NCI-H1048 (cell line): ENCODE measurements around the gene SKAP1.

Experiments used
- DNase-seq: peaks from one replicate; lab custom pipeline; 2025; lab: John Stamatoyannopoulos, UW

SKAP1 gene

GRCh38 chr17:48173191-48173984 is 256.6 kb downstream of the SKAP1 start:
- no peak for DNase-seq

DNA sequence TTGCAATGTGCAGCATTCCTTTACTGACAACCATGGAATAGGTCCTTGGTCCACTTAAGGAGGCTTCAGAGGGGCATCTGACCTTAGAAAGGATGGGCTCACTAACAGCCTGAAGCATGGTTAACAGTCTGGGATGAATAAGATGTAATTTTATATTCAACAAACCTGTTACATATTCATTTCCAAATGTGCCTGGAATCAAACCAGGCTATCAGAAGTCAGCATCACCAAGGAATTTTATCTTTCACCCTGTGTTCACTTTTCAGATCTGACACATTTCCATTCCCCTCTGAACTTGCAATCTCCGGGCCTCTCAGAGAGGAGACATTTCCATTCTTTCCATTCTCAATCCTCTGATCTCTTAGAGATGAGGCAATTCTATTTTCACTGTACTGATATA is 260.1 kb downstream of the SKAP1 start:
- DNase-seq = no peak

DNA sequence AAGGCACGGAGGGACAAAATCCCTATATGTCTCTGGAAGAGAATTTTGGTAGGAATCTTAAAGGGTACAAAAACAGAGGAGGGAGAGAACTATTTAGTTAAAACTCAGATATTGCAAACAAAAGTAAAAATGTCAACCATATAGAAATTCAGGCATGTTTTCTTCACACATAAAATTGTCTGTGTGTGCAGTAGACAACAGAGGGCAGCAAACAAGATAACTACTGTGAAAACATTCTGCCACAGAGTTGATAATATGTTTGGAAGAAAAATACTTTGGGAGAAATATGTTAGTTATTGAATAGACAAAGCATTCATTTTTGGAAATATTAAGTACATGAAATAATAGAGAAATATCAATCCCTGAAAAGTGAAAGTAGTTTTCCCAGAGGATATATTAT is 266.2 kb downstream of the SKAP1 start:
- no peak for DNase-seq

- DNase-seq = no peak
These were observed 267.0 kb downstream of the SKAP1 start for GRCh38 chr17:48162946-48163506.

DNA sequence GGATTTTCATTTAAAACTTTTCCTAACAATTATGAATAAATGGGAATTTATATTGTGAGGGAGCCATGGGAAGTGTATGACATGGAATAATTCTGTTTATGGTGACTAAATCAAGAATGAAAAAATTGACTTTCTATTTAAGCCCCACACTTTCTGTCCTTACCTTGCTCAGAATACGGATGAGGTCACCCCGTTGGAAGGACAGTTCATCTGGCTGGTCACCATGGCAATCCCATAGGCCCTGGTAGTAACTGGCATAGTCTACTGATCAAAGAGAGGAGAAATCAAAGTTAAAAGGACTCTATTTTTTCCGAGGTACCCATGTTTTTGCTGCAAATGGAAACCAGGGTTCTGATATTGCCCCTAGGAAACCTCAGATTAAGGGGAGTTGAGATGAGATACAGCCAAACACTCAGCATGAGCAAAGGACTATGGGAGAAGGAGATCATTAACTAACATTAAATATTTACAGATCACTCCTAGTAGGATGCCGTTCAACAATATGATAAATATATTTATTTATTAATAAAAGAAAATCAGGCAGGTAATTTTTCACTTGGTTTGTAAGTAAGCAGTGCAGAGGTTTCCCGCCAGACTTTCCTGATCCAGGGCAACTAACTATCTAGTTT is 267.6 kb downstream of the SKAP1 start:
- DNase-seq = no peak

DNA sequence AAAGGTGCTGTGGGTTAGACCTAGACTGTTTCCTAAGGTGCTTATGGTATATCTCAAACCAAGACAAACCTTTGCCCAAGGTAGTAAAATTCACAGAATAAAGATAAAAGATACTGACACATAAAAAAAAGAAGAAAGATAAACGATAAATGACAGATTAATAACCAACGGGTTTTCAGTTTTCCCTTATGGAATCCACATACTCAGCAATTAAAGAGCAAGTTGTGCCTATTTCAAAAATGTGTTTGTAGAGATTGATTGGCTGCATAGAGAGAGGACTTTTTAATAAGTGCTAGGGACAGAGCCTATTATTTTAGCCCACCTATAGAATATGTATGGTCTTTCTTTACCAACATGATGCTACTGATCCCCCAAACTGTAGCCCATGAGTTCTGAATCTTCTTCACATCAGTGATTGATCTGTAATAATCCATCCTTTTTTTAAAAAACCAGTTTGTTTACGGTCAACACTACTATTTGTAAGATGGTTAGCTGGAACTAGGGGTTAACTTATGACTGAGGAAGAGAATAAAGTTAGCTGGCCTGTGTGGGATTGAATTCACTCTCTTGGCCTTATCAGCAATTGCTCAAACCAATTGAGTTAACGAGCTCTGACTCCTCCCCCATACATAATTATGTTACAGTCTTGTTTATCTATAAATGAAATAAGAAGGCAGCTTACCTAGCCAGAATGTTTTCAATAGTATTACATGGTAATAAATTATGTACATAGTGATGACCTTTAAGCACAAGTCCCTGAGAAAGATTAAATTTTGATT is 268.7 kb downstream of the SKAP1 start:
- DNase-seq = no peak

DNA sequence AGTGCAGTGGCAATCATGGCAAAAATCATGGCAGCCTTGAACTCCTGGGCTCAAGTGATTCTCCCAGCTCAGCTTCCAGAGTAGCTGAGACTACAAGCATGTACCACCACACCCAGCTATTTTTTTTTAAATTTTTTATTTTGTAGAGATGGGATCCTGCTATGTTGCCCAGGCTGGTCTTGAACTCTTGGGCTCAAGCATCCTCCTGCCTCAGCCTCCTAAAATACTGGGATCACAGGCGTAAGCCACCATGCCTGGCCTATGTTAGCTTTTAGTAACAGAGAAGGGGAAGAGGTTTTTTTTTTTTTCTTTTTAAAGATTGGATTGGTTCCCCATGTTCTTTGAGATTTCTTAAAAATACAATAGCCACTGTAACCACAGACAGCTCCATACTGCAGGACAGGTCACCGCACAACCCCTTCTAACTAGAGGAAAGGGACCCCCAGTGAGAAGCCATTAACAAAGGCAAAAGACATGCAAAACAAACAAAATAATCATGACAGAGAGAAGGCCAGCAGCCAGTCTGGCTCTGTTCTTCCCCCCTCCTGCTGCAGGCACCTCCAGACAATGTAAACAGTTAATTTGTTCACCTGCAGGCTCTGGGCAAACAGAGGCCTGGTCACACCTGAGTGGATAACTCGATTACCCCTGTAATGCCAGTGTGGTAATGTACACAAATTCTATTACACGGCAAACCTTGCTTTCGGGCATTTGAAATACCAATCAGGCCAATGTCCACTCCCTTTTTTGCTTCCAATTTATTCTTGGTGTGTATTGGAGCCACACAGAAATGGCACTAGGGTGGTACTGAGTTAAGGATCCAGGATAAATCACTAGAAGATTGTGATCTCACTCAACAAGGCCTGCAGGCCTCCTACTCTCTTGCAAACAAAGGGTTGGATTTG is 269.6 kb downstream of the SKAP1 start:
- no peak for DNase-seq

- DNase-seq = no peak
These were observed 270.8 kb downstream of the SKAP1 start for GRCh38 chr17:48159232-48159631.

DNA sequence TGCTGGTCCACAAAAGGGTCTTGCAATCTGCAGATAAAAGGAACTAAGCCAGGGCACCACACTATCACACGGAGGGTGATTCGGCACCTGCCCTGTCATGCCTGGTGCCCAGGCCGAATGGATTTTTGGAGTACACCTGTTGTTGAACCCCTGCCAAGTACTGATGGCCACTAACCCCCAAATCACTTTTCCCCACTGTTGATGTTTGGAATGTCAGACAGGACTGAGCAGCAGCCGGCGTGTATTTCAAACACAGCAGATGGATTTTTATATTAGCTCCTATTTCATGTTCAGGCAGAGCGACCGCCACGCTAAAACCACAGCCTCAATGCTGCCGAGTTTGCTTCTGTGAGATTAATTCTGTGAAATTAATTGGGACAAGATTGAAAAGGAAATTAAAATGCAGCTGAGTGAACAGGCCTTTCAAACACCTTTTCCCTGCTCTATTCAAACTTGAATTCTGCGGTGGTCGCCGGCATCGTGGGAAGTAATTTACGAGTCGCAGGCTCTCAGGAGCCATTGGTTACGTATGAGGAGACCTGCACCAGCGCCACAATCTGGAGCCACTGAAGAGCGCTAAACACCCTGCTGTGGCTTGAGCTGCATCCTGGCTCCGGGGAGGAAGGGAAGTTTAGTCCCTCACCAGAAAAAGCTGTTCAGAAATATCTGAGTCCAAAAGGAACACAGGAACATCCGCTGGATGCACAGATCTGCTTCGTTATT is 274.0 kb downstream of the SKAP1 start:
- no peak for DNase-seq

- DNase-seq = no peak
These were observed 276.2 kb downstream of the SKAP1 start for GRCh38 chr17:48153691-48154358.

DNA sequence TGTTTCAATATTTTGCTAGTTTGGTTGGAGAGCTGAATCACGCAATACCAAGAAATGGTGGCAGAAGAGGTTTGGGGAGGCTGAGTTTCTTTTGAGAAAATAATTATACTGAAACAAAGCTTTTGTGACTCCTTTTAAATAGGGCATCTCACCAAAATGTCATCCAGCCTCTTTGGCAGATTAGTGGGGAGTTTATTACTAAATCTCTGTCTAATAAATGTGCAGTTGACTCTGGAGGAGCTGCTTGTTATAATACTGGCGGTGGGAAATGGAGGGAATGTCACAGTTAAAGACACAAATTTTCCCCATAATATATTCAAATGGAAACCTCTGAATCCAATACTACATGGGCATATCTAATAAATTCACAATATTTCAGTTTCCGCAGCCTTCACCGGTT is 277.7 kb downstream of the SKAP1 start:
- DNase-seq = no peak

GRCh38 chr17:48151220-48151619 is 278.8 kb downstream of the SKAP1 start:
- DNase-seq = no peak

GRCh38 chr17:48150597-48151001 is 279.4 kb downstream of the SKAP1 start:
- no peak for DNase-seq

DNA sequence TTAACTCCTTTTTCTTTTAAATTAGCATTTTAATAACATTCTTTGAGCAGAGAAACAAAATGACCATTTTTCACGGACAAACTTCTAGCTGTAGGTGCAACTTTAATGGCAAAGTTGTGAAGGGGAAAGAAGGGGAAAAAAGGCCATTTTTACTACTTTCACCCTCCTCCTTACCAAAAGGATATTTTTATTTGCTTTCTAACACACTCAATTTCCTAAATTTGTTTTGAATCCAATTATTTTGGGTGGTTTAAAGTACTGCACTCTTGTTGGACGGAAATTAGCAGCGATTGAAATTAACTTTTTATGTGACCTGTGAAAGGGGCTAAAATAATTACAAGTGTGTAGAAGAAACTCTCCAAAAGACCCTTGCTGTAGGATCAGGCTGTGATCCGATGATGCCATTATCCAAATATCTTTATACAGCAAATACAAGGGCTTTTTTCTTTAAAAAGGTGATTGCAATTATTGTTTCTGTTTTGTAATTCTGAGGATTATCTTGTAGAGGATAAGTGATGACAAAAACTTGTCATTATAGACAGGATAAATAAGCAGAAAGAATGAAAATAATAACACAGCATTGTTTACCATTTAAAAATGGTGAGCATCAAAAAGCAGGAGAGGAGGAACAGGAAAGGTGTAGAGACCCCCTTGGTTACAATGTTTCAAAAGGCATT is 280.1 kb downstream of the SKAP1 start:
- no peak for DNase-seq

DNA sequence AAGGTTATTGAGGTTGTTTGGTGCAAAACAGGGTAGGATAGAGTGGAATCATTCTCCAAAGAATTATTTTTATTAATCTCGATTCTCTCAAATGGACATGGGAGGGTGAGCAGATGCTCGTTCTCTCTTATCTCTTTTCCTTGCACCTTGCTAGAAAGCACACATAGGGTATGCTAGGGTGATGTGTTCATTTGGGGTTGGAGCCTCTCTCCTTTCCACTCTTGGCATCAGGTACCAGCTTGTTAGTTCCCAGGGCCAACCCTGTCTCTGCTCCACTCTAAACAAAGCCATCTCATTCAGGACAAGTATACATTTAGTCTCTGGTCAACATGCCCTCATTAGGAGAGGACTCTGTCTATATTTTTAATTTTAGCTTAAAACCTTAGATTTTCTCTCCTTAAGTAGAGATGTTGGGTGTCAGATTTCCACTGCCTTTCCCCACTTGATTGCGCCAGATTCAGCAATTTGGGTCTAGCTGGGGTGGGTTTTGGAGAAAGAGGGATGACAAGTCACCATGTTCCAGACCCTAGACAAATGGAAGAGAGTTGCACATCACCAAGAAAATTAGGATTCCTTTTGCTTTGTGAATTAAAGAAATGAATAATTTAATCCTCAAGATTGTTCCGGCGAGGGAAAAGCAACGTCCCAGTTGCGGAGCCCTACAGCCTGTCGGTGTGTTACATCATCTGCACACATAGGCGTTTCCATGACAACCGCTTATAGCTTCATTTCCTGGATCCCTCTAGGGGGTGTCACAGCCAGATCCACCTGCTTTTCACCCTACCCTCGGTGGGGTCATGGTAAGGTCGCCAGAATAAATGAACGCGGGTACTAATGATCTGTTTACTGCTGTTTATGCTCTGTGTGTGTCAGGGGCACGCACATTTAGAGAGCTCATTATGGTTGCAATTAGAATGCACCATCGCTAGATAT is 280.9 kb downstream of the SKAP1 start:
- no peak for DNase-seq

- no peak for DNase-seq
These were observed 281.8 kb downstream of the SKAP1 start for GRCh38 chr17:48148029-48148770.

GRCh38 chr17:48144976-48145798 is 284.8 kb downstream of the SKAP1 start:
- no peak for DNase-seq
